NCI-H1105 treated with DMSO at 0.1 percent for 48 hours (cell line): ENCODE results near the gene METTL17.
A peak's percentile ranks its signal among the peaks of the same experiment; 100 is the strongest.
"Not testable (repeated sequence)": the region's sequence is repeated elsewhere in the genome, so short reads cannot be mapped to it uniquely, and the experiment has no call there.

Source experiments
- DNase-seq: peaks from one replicate; lab custom pipeline; 2025; lab: John Stamatoyannopoulos, UW

Gene METTL17

GRCh38 chr14:20997115-20997514 is 7.3 kb downstream of the METTL17 start:
- no peak for DNase-seq

DNA sequence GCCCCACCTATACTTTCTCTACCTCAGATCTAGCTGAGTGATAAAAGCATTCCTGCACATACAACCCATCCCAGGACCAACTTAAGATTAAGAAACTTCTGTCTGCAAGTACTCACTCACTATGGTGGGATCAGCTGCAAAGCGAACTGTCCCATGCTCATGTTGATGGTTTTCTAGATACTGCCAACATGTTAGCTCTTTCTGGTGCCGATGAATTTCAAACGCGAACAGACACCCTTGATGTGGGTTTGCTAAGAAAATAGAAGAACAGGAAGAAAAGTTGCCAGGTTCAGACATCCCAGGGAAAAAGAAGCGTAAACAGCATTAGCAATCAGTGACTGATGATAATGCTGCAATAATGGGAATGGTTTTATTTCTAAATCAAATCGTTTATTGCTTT is 7.8 kb downstream of the METTL17 start:
- no peak for DNase-seq

DNA sequence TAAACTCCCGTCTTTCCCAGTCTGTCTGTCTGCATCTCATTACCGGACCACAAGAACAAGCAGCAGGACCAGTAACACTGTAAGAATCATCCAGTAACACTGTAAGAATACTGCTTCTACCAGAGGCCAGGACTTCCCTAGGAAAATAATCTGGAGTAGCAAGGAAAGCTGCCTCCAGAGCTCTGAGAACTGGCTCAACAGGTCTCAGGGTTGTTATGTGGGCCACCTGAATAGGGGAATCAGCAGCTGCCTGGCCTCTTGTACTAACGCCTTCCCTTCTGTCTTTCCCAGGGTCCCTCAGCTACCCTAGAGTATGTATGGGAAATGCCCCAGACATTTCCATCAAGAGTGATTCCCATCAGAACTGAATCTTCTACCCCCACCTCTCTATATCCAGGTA is 8.4 kb downstream of the METTL17 start:
- DNase-seq = no peak

- DNase-seq = no peak
Measured at GRCh38 chr14:20998674-20999366, 9.0 kb downstream of the METTL17 start, which contains the start of gene SLC39A2. Gene SLC39A2, plus strand, starts transcription at chr14:20999293. Its CDS starts 154 bp downstream, at chr14:20999447.

DNA sequence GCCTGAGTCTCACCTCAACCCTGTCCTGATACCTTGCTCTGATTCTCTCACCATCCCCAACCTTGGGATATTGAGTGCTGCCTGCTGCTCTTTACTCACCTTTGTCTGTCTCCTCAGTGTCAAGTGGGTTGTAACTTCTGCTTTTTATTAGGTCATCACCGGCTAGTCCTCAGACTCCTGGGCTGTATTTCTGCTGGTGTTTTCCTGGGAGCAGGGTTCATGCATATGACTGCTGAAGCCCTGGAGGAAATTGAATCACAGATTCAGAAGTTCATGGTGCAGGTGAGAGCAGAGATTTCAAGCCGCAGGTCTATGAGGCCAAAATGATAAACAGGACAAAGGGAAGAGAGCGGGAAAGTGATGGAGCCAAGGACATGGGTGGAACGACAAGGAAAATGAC is 9.8 kb downstream of the METTL17 start:
- DNase-seq = no peak

DNA sequence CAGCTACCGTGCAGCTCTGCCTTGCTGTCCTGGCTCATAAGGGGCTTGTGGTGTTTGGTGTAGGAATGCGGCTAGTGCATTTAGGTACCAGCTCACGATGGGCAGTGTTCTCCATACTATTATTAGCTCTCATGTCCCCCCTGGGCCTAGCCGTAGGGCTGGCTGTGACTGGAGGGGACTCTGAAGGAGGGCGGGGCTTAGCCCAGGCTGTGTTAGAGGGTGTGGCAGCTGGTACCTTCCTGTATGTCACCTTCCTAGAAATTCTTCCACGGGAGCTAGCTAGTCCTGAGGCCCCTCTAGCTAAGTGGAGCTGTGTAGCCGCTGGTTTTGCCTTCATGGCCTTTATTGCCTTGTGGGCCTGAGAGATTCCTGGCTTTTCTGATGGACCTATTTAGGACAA is 11.4 kb downstream of the METTL17 start:
- no peak for DNase-seq

- no peak for DNase-seq
Measured at GRCh38 chr14:21003788-21004346, 14.1 kb downstream of the METTL17 start.

DNA sequence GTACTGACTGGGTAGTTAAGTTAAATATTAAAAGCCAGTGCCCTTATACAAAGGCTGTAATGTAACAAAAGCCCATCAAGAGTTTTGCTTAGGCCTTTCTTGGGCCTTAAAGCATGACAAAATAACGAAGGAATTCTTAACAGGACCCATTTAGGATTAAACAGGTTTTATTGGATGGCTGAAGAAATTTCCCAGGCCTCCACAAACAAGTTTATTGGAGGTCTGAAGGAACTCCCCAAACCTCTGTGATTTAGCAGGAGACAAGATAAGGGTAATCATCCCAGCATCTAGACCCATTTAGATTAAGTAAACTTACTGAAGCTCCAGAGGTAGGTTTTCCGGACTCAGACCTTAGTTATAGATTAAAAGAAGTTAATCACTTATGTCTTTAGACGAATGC is 19.9 kb downstream of the METTL17 start:
- DNase-seq = not testable (repeated sequence)

DNA sequence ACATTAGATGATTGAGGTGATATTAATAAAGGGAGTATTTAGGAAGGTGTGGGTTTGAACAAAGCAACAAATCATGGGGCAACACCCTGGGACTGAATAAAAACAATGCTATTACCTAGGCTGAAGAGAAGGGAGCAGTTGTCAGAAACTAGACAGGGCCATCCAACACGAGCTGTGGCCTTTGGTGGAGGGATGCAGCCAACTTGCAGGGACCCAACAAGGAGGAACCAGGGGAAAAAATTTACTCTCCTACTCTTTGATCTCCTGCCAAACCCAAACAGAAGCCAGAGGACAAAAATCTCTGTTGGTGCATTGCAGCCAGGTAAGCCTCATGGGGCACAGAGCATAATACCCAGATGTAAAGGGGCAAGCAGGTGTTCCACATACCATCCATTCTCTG is 21.4 kb downstream of the METTL17 start:
- DNase-seq = no peak

DNA sequence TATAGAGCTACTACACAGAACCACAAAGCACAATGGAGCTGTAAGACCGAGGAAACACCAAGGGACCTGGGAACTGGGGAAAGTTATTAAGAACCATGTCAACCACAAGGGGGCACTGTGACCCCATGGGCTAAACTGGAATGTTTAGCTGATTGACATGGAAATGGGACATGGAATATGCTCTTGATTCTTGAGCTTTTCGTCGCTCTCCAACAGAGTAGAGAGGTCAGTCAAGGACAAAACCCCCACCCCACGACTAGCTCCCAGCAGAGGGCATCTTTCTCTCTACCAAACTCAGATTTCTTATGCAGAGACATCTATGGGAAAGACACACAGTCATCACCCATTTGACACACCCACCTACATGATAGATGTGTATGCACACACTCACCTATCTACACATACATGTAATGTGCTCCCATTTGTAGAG is 25.0 kb downstream of the METTL17 start:
- peak; percentile 79 for DNase-seq

GRCh38 chr14:21015312-21015711 is 25.5 kb downstream of the METTL17 start:
- no peak for DNase-seq

DNA sequence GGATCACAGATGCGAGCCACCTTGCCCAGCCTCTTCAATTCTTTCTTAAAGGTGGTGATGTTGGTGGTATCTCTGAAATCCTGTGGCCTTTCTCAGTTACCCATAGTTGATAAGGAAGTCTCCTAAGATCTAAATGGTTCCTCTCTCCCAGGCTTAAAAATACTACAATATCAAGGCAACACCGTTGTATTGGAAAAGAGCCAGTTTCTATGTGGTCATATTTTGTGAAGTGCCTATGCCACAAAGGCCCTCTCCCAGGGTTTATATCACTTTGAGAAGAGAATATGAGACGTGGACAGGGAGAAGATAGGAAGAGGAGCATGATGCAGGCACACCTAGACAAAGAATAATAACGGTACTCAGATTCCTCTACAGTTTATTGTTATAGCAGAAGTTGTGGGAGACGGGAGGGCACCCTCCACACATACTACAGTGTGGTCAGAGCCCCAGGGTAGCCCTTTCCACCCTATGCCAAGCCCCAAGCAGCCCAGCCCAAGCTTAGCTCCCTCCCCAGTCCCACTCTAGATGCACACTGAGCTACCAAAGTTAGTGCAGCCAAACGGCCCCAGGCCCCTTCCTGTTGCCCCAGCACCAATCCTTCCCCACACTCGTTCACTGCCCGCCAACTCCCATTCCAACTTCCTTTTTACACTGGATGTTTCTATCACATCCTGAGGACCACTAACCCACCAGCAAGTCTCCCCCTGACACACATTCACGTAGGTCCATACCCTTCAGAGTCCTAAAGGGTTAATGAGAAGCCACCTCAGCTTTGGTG is 26.8 kb downstream of the METTL17 start:
- DNase-seq = no peak

DNA sequence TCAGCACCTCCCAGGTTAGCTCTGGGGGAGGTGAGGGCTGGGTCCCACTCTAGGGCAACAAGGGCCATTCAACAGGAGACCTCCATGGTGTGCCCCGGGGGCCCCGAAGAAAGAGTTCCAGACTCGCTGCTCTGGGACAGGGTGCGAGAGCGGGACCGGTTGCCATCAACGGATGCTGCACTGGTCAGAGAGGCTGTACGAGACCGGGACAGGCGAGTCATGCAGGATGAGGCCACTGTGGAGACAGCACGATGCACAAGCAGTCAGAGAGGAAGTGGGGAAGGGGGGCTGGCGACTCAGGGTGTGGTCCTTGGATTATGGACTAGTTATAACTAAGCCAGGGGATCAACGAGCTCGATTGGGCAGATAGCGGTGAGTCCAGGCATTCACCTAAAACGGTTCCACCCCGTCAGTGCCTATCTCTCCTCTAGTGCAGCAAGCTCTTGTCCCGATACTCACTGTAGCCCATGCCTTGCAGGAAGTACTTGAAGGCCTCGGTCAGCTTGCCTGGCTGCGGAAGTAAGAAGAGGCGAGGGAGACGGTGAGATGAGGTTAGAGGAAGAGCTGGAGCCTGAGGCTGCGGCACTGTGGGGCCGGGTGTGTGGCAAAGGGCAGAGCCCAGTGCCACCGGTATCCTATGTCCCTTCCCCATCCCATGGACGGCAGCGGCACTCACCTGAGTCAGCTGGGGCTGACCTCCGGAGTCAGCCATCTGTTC is 27.9 kb downstream of the METTL17 start:
- DNase-seq = no peak

GRCh38 chr14:21018286-21018685 is 28.5 kb downstream of the METTL17 start:
- no peak for DNase-seq

- DNase-seq = no peak
Measured at GRCh38 chr14:21018781-21019180, 29.0 kb downstream of the METTL17 start.

DNA sequence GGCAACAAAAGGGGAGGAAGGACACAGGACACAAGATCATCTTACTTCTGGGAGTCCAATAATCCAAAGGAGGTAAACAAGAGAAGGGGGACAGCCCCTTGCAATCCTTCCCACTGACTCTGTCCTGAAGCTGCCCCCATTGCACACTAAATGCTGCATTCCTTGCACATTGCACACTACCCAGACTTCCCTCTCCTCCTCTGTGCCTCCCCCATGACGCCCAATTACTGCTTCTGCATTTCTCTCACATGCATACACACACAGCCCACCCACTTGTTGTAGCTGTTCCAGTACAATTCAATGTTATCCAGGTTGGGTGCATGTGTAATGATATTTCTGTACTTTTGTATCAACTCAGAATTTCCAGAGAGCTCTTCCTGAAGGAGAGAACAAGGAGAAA is 29.6 kb downstream of the METTL17 start:
- no peak for DNase-seq

DNA sequence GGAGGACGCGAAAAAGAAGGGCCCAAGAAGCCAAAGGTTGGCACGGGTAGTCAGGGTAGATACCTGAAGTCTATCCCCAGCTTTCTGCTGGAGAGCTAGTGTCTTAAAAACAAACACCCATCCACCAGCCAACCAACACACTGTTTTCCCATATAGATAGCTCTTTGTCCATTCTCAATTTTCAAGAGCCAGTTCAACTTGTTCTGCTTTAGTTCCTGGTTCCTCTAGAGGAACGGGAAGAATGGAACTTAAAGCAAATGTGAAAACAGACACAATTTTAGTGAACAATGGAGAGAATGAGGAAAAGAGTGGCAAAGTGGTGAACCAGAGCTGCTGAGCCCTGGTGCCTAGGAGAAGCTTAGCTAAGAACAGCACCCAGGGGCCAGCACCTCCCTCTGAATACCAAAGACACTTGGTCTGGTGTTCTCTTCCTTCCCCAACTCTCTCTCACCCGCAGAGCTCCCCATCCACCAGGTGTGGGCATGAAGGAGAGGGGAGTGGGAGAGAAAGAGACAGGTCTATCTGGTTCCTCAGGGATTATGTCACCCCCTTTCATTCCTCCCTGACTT is 31.3 kb downstream of the METTL17 start:
- DNase-seq = no peak

DNA sequence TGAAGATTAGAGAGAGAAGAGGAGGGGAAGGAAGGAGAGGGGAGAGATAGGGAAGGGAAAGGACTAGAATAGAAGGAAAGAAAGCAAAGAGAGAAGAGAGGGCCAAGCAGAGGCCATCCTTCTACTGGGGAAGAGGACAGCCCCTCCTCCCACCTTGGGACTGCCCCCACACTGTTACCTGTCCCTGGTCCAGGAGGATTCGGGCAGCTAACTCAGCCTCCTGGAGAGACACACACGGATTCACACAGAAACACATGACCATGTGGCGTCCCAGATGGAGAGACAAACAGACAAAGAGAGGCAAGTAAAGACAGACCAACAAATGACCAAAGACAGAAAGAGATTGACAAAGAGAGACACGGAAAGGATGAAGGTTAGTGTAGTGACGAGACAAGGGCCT is 32.9 kb downstream of the METTL17 start:
- DNase-seq = no peak

- no peak for DNase-seq
Measured at GRCh38 chr14:21023174-21023573, 33.4 kb downstream of the METTL17 start.

- no peak for DNase-seq
Measured at GRCh38 chr14:21023817-21024584, 34.2 kb downstream of the METTL17 start.

GRCh38 chr14:21024585-21025370 is 35.0 kb downstream of the METTL17 start, which contains the start of gene NDRG2:
Gene NDRG2, minus strand, starts transcription at chr14:21025061. Its CDS starts 1,746 bp downstream, at chr14:21023315.
- DNase-seq = peak; percentile 69
